HepG2 (cell line): Measurements from ENCODE around the gene COX10.

Experiments
- KDM5B ChIP-seq: sonication (generic); formaldehyde crosslinking; IDR thresholded peaks from 2 replicates; pipeline ENCODE4 v1.4.0; 2020; ENCODE audit warnings: missing genetic modification reagents, mild to moderate bottlenecking, borderline replicate concordance
- ZNF691 ChIP-seq: sonication (generic); formaldehyde crosslinking; IDR thresholded peaks from 2 replicates; pipeline ENCODE4 v1.4.0; 2020; ENCODE audit warnings: missing genetic modification reagents, low read depth, mild to moderate bottlenecking, borderline replicate concordance

- TF ChIP-seq KDM5B (no peak), ZNF691 (CRISPR knock-in tag) (no peak)
Observed at GRCh38 chr17:14150619-14151018, 81.3 kb downstream of the COX10 start.
